GM21528 (cell line): ENCODE data around the gene ARGLU1.
A peak's percentile ranks its signal among the peaks of the same experiment; 100 is the strongest.

Source experiments
- ATAC-seq: cut with Tn5 transposase; IDR thresholded peaks from one replicate; pipeline ENCODE4 v1.9.1; 2021; ENCODE audit warnings: mild to moderate bottlenecking, moderate library complexity; ENCODE audit not compliant: unreplicated experiment, low FRiP score

ARGLU1 gene

GRCh38 chr13:106550570-106551135 is 17.3 kb downstream of the ARGLU1 start:
- ATAC-seq, result no peak

GRCh38 chr13:106548064-106548696 is 19.8 kb downstream of the ARGLU1 start:
- no peak for ATAC-seq

GRCh38 chr13:106541826-106542225 is 26.1 kb downstream of the ARGLU1 start:
- no peak for ATAC-seq

- ATAC-seq, result no peak
Measured at GRCh38 chr13:106540613-106541012, 27.3 kb downstream of the ARGLU1 start.

- no peak for ATAC-seq
Measured at GRCh38 chr13:106537521-106537920, 30.4 kb downstream of the ARGLU1 start.

- ATAC-seq, result peak; percentile 45
Measured at GRCh38 chr13:106536244-106537034, 31.5 kb downstream of the ARGLU1 start.

- ATAC-seq, result peak; percentile 96
Measured at GRCh38 chr13:106535552-106536243, 32.2 kb downstream of the ARGLU1 start, which contains the start of gene EFNB2. Gene EFNB2 (minus strand): TSS chr13:106535662. CDS start chr13:106534964, 698 bp downstream.

GRCh38 chr13:106534639-106535551 is 33.0 kb downstream of the ARGLU1 start:
- peak; percentile 40 for ATAC-seq

- no peak for ATAC-seq
Measured at GRCh38 chr13:106533943-106534638, 33.8 kb downstream of the ARGLU1 start.

GRCh38 chr13:106533101-106533942 is 34.6 kb downstream of the ARGLU1 start:
- no peak for ATAC-seq

- no peak for ATAC-seq
Measured at GRCh38 chr13:106532111-106532929, 35.6 kb downstream of the ARGLU1 start.

- ATAC-seq, result no peak
Measured at GRCh38 chr13:106530980-106531481, 36.9 kb downstream of the ARGLU1 start.

GRCh38 chr13:106530171-106530851 is 37.6 kb downstream of the ARGLU1 start:
- no peak for ATAC-seq

- ATAC-seq, result no peak
Measured at GRCh38 chr13:106529415-106530170, 38.3 kb downstream of the ARGLU1 start.

- ATAC-seq, result no peak
Measured at GRCh38 chr13:106528718-106529414, 39.1 kb downstream of the ARGLU1 start.

- ATAC-seq, result no peak
Measured at GRCh38 chr13:106527826-106528225, 40.1 kb downstream of the ARGLU1 start.
